Omental fat pad (tissue), 4 donors: ENCODE data around the gene SCN4B. TPM values are rescaled to one million over a fixed set of nuclear protein-coding genes. Genes with fewer than 3 reads are reported as not detected.

Experiments
- ATAC-seq: fragments of 150-250 bp; one replicate; pipeline ENCODE4 v1.9.1; 2016; ENCODE audit warnings: mild to moderate bottlenecking, moderate library complexity; ENCODE audit not compliant: low FRiP score
- DNase-seq: peaks from one replicate; pipeline ENCODE4 v3.0.0-alpha.2; 2019; ENCODE audit warnings: low spot score
- total RNA-seq, 4 donors: library from RNA; depleted of rRNA; stranded (reverse); fragments of >200 nt; gene quantifications; one replicate each; pipeline ENCODE4 v1.1.0, GENCODE V29; 2016
- TF ChIP-seq, protein P1 (sequence below), 3 donors: fragments of 450-650 bp; IDR thresholded peaks; one replicate each; pipeline ENCODE4 v1.5.1; 2016 to 2017; ENCODE audit warnings: antibody characterized with exemption in 3 of 3, mild to moderate bottlenecking in 3 of 3, moderate library complexity in 2 of 3

Gene SCN4B
- total RNA-seq, 4 donors from 2014 or later, result 1.1 to 10.2 (median 2.0) TPM

DNA sequence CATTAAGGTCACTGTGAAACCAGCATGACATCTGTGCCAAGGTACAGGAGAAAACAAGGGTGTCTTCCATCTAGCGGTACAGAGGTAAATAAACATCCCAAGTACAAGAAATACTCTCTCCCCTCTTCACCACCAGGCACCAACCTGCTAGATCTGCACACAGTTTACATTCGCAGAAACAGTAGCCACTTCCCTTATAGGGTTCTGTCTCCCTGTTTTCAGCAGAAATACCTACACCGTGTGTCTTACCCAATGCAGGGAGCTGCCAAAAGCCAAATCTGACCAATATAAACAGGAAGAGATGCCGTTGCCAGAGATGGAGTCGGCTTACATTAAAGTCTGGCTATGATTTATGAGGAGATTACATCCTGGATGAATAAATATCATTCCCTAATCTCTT lies 1.2 kb downstream of the SCN4B start:
- no peak for ATAC-seq
- no peak for DNase-seq
- TF ChIP-seq, protein P1, sequence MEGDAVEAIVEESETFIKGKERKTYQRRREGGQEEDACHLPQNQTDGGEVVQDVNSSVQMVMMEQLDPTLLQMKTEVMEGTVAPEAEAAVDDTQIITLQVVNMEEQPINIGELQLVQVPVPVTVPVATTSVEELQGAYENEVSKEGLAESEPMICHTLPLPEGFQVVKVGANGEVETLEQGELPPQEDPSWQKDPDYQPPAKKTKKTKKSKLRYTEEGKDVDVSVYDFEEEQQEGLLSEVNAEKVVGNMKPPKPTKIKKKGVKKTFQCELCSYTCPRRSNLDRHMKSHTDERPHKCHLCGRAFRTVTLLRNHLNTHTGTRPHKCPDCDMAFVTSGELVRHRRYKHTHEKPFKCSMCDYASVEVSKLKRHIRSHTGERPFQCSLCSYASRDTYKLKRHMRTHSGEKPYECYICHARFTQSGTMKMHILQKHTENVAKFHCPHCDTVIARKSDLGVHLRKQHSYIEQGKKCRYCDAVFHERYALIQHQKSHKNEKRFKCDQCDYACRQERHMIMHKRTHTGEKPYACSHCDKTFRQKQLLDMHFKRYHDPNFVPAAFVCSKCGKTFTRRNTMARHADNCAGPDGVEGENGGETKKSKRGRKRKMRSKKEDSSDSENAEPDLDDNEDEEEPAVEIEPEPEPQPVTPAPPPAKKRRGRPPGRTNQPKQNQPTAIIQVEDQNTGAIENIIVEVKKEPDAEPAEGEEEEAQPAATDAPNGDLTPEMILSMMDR (IDR thresholded peaks at IDR 0.05), result no peak

DNA sequence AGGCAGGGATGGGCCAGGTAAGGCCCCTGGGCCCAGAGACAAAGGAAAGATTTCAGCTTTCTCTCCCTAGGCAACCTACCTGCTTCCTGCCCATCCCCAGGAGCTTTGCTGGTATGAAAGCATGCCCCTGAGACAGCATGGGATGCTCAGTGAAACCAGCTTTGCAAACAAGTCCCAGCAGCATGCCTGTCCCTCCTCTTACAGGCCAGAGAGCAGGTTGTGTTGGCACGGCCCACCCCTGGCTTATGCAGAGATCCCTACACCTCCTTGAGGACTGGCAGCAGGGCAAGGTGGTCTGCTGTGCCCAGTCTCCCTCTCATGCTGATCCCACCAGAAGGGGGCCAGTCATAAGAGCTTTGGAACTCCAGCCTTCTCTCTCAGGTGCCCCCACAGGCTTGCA lies 3.1 kb downstream of the SCN4B start:
- TF ChIP-seq, protein P1 (IDR thresholded peaks at IDR 0.05), result no peak
- DNase-seq (no peak), ATAC-seq (no peak)

DNA sequence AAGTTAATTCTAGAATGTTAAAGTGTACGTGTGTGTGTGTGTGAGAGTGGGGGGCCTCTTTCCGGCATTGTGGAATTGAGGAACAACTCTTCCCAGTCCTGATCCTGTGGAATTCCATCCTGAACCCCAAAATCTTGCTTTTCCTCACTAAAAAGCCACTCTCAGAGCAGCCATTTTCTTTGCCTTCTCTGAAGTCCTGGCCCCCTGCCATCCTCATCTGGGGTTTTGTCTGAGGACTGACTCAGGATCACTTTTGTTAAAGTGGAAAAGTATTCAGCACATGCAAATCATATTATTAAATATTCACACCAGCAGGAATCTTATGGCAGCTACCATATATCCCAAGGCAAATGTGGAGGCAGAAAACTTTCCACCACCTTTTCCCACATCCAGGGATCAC lies 3.8 kb downstream of the SCN4B start:
- DNase-seq (no peak), ATAC-seq (no peak)
- TF ChIP-seq, protein P1 (IDR thresholded peaks at IDR 0.05), result no peak

DNA sequence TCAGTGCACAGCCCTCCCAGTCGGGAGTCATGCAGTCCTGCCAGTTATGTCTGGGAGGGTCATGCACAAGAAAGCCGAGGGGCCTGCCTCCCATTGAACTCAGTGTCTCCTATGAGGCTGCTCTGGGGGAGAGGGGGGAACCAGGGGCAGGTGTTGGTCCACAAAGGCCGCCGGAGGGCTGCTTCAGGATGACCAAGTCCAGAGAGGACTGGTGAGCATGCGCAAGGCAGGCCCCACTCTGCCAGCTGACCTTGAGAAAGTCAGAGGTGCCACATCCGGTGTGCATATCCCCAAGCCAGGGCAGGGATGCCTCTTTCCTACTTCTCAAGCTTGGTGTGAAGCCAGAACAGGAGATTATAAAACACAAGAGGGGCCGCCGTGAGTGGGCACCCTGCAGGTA lies 4.4 kb downstream of the SCN4B start:
- no peak for ATAC-seq
- no peak for DNase-seq
- TF ChIP-seq, protein P1 (IDR thresholded peaks at IDR 0.05), result no peak

DNA sequence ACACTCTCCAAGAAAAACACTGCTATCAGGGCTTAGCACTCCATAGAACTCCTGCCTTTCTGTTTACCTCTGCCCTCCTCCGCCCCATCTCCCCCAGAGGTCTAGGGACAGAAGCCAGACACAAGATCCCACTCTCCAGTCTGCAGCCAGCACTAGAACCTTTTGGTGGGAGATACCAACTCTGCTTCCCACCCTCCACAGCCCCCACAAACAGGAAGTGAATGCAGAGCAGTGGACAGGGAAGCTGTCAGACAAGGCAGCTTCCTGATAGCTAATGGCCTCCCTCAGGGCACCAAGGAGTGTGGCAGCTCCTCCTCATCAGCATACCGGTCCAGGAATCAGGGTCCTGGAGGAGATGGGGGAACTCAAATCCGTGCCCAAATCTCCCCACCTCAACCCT lies 5.1 kb downstream of the SCN4B start:
- DNase-seq (no peak), ATAC-seq (no peak)
- TF ChIP-seq, protein P1 (IDR thresholded peaks at IDR 0.05), result no peak

DNA sequence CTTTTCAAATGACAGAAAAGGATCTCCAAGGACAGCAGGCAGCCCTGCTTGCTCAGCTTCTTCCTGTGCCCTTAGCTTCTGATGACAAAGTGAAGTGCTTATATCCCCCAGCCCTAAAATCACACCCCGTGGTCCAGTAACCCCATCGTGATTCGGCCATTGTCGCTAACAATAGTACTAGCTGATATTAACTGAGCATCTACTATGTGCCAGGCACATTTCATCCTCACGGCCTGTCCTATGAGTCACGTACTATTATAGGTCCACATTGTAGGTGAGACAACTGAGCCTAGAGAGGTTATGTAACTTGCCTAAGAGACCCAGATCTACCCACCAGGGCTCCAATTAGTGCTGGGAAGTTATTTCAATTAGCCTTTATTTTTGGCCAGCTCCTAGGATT lies 6.1 kb downstream of the SCN4B start:
- no peak for ATAC-seq

More for the DNA sequence above, 6.1 kb downstream of the SCN4B start:
- DNase-seq, result no peak
- TF ChIP-seq, protein P1 (IDR thresholded peaks at IDR 0.05), result no peak
